Vagina (tissue), 2 donors: ENCODE measurements around the gene LPP.

Experiments used
- POLR2A ChIP-seq, 2 donors: fragments of 450-650 bp; IDR thresholded peaks; one replicate each; pipeline ENCODE4 v1.6.1; 2017; ENCODE audit warnings: antibody characterized with exemption in 2 of 2, mild to moderate bottlenecking in 2 of 2, moderate library complexity in 2 of 2
- POLR2AphosphoS5 ChIP-seq, 2 donors: sonication (generic); formaldehyde crosslinking; IDR thresholded peaks; one replicate each; pipeline ENCODE4 v1.9.0; 2017; ENCODE audit warnings: antibody characterized with exemption in 2 of 2, mild to moderate bottlenecking in 2 of 2, low read depth in 1 of 2; ENCODE audit not compliant: insufficient read depth in 1 of 2
- TF ChIP-seq, protein P1 (sequence below), 3 experiments: fragments of 450-650 bp in 2 of 3; fragments of 200-600 bp in 1 of 3; sonication (generic) in 1 of 3; IDR thresholded peaks; one replicate each; pipeline ENCODE4 v1.5.1; 2017 to 2019; ENCODE audit warnings: antibody characterized with exemption in 3 of 3, mild to moderate bottlenecking in 2 of 3, moderate library complexity in 2 of 3

DNA sequence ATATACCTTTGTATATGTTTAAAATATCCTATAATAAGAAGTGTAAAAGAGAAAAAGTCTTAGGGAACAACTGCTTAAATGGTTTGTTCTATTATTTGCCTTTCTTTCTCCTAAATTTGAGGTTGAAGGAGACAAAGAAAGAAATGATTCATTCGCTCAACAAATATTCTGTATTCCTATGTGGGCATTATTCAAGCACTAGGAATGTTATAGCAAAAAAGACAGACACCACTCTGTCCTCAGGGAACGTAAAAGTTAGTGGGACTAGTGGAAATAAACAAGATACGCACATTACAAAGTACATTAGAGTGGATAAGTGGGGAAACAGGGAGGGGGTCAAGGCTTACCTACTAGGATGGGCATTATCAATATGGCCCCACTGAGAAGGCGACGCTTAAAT, 332.2 kb downstream of the LPP start:
- TF ChIP-seq, protein P1, sequence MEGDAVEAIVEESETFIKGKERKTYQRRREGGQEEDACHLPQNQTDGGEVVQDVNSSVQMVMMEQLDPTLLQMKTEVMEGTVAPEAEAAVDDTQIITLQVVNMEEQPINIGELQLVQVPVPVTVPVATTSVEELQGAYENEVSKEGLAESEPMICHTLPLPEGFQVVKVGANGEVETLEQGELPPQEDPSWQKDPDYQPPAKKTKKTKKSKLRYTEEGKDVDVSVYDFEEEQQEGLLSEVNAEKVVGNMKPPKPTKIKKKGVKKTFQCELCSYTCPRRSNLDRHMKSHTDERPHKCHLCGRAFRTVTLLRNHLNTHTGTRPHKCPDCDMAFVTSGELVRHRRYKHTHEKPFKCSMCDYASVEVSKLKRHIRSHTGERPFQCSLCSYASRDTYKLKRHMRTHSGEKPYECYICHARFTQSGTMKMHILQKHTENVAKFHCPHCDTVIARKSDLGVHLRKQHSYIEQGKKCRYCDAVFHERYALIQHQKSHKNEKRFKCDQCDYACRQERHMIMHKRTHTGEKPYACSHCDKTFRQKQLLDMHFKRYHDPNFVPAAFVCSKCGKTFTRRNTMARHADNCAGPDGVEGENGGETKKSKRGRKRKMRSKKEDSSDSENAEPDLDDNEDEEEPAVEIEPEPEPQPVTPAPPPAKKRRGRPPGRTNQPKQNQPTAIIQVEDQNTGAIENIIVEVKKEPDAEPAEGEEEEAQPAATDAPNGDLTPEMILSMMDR (IDR thresholded peaks at IDR 0.05) = no peak
- TF ChIP-seq POLR2A (IDR thresholded peaks at IDR 0.05) (no peak), POLR2AphosphoS5 (IDR thresholded peaks at IDR 0.05; ENCODE audit: insufficient read depth in 1 of 2, low read depth in 1 of 2) (no peak)
